ENCODE measurements around the gene GRB2.
"Not testable (repeated sequence)": the region's sequence is repeated elsewhere in the genome, so short reads cannot be mapped to it uniquely, and the experiment has no call there.

Gene GRB2

DNA sequence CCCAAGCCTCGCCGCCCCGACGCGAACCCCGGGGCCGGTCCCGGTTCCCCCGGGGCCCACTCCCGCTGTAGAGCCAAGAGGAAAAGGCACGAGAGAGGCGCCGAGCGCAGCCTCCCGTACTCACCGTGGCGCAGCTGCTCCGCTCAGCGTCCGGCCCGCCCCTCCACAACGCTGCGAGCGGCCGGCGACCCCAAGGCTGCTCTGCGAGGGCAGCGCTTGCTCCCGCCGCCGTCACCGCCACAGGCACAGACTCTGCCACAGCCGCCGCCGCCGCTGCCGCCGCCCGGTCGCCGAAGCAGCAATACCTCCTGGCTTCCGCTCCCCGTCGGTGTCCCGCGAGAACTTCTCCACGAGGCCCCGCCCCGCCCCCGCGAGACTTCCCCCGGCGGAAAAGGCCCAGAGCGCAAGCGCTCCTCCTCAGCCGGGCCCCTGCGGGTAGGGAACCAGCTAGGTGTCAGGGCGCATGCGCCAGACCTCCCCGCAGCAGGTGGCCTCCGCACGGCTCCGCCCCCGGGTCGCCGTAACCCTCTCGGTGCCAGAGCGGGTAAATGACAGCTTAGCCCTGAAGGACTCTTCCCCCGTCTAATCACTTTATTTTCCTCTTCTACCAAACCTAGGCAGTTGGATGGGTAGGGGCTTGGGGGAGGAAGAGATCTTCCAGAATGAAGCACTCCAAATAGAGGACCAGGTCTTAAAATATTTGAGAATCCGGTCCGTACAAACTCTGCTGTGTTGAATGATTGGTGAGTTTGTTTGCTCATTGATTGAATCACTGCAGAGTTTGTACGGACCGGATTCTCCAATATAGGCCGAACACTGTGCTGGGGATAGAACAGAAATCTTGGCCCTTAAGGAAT, at the start of gene GRB2:
Gene GRB2 (minus strand): TSS at position 314 of the 857 bp plus-strand sequence. CDS start 12,050 bp downstream, outside the sequence.
- DNase-seq (ENCODE audit: low read depth in 2 of 2), result peak; percentile 99

DNA sequence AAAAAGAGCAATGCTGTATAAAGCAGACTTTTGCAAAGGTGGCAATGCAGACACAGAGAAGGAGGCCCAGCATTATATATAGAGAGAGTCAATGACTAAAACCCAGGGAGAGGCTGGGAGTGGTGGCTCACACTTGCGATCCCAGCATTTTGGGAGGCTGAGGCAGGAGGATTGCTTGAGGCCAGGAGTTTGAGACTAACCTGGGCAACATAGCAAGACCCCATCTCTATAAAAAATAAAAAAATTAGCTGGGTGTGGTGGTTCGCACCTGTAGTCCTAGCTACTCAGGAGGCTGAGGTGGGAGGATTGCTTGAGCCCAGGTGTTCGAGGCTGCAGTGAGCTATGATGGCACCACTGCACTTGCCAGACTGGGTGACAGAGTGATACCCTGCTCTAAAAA, 49.2 kb upstream of the GRB2 start:
- DNase-seq (ENCODE audit: low read depth in 2 of 2), result not testable (repeated sequence)

DNA sequence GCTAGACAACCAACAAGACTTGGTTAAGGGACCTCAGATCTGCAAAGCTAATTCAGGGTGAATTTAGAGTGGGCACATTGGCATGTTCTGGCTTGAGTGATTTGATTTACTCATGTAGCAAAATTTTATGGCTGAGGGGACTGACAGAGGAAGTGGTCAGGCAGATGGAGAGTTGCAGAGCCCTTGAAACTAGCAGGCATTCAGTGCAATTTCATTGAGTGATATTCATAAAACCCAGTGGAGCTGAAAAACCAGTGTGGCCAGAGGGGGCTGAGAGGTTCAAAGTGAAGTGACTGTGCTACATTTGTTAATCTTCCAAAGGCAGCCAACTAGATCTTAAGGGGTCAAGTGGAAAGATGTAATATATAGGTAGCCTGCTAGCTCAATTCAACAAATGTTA, 48.7 kb upstream of the GRB2 start:
- no peak for DNase-seq (ENCODE audit: low read depth in 2 of 2)

DNA sequence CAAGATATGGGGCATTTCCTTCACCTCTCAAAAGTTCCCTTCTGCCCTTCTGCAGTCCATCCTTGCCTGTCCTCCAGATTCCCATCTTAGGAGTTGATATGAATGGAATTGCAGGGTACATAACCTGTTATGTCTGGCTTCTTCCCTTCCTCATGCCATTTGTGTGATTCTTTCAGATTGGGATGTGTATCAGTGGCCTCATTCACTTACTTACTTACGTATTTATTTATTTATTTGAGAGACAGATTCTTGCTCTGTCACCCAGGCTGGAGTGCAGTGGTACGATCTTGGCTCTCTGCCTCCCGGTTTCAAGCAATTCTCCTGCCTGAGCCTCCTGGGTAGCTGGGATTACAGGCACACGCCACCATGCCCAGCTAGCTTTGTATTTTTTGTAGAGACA, 44.8 kb upstream of the GRB2 start:
- no peak for DNase-seq (ENCODE audit: low read depth in 2 of 2)

DNA sequence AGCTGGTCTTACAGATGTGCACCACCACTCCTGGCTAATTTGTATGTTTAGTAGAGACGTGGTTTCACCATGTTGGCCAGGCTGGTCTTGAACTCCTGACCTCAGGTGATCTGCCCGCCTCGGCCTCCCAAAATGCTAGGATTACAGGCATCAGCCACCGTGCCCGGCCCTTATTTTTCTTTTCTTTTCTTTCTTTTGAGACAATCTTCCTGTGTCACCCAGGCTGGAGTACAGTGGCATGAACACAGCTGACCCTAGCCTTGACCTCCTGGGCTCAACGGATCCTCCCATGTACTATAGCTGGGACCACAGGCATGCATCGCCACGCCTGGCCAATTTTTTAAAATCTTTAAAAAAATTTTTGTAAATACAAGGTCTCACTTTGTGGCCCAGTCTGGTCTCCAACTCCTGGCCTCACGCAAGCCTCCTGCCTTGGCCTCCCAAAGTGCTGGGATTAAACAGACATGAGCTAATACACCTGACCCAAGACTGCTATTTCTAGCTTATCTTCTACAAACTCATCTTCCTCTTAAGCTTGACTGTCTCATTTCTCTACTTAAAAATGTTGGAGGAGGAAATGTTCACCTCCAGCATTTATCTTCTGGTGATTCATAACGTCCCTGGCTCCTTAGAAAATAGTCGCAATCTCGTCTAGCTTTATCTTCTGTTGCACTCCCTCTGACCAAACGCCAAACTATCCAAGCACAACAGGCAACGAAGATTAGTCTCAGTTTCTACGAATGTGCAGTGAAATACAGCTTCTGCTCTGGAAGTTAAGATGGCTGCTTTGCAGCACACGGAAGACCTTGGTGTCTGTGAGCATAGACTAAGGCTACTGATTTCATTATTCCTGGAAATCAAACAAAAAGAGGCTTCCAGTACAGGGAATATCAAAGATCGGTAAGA, 42.7 kb upstream of the GRB2 start:
- DNase-seq (ENCODE audit: low read depth in 2 of 2), result no peak

DNA sequence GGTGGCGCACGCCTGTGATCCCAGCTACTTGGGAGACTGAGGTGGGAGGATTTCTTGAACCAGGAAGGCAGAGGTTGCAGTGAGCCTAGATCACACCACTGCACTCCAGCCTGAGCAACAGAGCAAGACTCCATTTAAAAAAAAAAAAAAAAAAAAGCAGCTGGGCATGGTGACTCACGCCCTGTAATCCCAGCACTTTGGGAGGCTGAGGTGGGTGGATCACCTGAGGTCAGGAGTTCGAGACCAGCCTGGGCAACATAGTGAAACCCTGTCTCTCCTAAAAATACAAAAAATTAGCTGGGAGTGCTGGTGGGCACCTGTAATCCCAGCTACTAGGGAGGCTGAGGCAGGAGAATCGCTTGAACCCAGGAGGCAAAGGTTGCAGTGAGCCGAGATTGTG, 40.4 kb upstream of the GRB2 start:
- DNase-seq (ENCODE audit: low read depth in 2 of 2), result not testable (repeated sequence)

DNA sequence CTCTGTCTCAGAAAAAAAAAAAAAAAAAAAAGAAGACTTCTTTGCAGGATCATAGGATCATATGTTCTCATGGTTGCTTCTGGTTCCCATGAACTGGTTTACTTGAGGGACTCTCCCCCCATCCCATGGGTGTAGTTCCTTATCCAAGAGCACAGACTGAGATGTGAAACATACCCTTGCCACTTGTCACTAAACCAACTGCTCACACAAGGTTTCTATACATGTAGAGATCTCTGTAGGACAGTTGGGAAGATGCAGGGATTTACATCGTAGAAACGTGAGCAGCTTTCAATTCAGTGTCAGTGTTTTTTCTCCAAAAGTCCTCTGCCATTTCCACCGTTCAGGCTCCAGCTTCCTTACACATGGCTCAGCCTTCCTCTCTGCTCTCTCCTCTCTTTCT, 39.8 kb upstream of the GRB2 start:
- no peak for DNase-seq (ENCODE audit: low read depth in 2 of 2)

DNA sequence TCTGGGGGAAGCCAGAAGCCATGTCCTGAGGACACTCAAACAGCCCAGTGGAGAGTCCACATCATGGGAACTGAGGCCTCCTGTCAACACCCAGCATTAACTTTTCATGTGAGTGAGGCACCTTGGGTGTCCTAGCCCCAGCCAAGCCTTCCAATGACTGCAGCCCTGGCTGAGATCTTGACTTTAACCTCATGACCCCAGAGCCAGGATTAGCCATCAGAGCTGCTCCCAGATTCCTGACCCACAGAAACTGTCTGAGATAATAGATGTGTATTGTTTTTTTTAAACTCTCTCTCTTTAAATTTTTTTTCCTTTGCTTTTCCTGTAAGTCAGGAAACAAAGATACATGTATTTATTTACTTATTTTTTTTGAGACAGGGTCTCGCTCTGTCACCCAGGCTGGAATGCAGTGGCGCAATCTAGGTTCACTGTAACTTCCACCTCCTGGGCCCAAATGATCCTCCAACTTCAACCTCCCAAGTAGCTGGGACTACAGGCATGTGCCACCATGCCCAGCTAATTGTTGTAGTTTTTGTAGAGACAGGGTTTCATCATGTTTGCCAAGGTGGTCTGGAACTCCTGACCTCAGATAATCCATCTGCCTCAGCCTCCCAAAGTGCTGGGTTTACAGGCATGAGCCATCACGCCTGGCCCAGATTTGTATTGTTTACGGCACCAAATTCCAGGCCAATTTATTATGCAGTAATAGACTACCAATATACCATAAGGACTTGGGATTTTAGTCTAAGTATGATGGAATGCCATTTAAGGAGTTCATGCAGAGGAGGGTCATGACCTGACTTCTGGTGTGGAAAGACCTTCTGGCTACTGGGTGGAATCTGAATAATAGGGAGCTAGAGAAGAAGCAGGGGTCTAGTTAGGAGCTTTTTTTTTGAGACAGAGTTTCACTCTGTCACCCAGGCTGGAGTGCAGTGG, 37.0 kb upstream of the GRB2 start:
- DNase-seq (ENCODE audit: low read depth in 2 of 2), result no peak

DNA sequence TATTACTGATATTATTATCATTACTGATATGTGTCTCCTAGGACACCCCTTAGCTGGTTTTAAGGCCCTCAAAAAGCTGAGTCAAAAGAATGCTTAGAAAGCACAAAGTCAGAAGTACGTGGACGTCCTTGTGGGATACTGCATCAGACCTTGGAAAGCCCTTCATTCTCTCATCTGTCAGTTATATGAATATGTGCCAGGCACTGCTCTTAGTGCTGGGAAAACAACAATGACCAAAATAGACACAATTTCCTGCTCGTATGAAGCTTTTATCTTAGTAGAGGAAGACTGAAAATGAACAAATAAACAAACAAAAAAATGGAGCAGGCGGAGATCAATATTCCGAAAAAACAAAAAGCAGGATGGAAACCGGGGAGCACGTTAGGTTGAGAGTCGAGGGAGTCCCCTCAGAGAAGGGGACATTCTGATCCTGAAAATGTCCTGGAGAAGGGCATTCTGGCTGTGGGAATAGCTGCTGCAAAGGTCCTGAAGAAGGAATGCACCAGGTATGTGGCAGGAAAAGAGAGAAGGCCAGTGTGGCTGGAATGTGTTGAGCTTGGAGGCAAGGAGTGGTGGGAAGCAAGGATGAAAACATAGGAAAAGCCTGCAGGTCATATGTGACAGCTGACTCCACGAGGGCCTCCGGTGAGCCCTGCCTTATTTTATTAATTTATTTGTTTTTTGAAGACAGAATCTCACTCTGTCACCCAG, 35.4 kb upstream of the GRB2 start:
- DNase-seq (ENCODE audit: low read depth in 2 of 2), result no peak

DNA sequence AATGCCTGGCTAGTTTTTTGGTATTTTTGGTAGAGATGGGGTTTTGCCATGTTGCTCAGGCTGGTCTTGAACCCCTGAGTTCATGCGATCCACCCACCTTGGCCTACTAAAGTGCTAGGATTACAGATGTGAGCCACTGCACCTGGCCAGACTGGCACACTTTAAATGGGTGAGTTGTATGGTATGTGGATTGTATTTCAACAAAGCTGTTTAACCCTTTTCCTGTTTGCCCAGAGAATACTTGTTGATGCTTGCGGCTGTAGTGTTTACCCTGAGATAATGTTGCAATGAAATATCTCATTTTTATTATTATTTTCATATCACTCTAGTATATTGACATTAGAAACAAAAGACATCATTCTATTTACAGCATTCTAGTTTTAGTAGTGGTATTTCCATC, 33.8 kb upstream of the GRB2 start:
- no peak for DNase-seq (ENCODE audit: low read depth in 2 of 2)

DNA sequence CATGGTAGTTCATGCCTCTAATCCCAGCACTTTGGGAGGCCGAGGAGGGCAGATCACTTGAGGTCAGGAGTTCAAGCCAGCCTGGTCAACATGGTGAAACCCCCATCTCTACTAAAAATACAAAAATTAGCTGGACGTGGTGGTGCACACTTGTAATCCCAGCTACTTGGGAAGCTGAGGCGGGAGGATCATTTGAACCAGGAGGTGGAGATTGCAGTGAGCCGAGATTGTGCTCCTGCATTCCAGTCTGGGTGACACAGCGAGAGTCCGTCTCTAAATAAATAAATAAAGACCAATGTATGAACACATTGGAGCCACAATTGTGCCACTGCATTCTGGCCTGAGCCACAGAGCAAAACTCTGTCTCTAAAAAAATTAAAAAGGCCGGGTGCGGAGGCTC, 31.9 kb upstream of the GRB2 start:
- not testable (repeated sequence) for DNase-seq (ENCODE audit: low read depth in 2 of 2)

DNA sequence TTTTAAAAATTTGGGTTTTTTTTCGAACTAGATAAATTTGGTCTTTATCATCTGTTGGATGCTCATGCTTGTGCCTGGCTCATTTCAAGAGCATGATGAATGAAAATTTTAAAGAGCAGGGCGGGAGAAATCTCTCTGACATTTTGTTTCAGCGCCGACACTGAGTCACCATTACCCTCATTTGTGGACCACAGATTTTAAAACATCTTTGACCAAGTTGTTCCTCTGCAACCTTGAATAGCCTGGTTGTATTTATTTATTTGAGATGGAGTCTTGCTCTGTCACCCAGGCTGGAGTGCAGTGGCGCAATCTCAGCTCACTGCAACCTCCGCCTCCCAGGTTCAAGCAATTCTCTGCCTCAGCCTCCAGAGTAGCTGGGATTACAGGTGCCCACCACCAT, 29.0 kb upstream of the GRB2 start:
- DNase-seq (ENCODE audit: low read depth in 2 of 2), result not testable (repeated sequence)

DNA sequence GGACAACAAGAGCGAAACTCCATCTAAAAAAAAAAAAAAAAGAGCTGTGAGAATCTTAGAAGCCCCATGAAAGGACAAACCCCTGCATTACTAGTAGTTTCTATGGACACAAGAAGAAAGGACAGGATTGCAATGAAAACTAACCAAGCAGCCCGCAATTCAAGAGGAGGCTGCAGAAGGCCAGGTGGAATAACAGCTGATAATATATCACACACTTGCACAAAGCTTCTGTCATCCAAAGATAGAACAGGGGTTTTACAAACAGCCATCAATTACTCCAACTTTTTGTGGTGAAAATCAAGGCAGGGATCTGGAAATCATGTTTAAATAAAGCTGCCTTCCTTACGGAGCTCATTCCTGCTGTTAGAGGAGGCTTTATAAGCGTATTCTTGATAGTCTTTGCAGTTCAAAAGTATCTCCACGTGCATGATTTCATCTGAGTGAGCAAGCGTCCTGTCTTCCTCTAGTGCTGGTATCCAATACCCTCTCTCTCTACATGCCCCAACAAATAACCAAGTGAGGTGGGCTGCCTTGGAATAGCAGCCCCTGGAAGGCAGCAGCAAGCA, 27.8 kb upstream of the GRB2 start:
- no peak for DNase-seq (ENCODE audit: low read depth in 2 of 2)

DNA sequence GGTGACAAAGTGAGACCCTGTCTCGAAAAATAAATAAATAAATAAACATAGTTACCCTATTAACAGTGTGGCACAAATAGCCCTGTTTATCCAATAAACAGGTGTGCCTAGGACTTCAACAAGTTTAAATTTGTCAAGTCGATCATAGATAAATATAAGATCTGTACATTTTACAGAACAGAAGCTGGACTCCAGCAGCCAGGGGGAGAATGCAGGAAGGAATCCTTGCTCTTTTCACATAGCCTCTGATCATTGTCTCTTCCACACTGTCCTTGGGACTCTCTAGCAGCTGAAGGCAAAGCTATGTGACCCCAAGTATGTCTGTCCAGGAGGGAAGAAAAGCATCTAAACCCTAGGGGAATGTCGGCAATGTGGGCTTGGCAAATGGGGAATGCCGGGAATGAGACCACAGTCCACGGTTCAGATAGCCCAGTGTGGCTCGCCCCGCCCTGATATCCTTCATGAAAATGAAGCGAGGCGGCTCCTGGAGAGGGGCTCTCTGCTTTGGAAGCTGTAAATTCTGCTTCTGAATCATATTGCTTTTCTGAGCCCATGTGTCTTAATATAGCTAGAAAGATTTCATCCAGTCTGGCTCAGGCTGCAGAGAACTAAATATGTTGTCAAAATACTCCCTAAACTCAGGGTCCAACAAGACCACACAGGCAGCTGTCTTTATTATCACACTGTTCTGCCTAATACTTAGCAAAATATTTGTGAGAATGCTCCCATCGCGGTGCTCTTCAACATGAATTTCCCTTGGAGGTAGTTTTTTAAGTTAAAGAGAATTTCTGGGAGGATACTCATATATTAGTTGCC, 24.9 kb upstream of the GRB2 start:
- DNase-seq (ENCODE audit: low read depth in 2 of 2), result no peak

DNA sequence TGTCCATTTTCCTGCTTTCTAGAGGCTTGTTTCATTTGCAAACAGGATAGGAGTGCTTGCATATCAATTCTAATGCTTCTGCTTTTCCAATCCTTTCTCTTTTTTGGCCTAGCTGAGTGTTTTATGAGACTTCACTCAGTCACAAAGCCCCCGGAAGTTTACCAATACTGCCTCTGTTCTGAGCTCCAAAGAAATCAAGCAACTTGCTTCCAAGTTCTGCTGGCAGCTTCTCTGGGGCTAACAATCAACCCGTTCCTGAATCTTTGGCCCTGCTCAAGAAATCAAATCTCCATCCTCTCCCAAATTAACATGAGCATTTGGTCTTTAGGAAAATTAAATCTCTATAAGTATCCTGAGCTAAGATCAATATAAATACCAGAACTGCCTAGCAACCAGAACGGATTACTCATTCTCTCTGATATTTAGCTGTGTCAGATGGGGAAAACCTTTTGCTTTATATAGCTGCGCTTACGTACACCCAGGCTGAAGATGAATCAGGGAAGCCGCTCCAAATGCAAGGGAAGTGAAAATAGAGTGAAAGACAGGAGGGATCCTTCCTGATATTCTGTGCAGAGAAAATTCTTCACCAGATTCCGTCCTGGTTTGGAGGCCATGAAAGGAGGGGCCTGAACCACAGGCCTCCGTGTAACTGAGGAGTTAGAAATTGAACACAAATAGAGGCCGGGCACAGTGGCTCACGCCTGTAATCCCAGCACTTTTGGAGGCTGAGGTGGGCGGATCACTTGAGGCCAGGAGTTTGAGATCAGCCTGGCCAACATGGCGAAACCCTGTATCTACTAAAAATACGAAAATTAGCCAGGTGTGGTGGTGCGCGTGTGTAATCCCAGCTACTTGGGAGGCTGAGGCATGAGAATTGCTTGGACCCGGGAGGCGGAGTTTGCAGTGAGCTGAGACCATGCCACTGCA, 23.3 kb upstream of the GRB2 start:
- DNase-seq (ENCODE audit: low read depth in 2 of 2), result no peak

DNA sequence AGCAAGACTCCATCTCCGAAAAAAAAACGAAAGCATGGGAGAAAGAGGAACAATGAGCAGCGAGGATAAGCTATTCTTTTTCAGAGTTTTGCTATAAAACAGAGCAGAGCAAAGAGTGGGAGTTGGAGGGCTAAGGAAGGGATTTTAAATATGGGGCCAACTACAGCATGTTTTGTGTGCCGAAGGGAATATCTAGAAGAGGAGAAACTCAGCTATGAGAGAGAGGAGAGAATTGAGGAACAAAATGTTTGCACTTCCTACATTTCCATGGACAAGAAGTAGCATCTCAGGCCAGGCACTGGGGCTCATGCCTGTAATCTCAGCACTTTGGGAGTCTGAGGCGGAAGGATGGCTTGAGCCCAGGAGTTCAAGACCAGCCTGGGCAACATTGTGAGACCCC, 13.1 kb upstream of the GRB2 start:
- DNase-seq (ENCODE audit: low read depth in 2 of 2), result no peak

DNA sequence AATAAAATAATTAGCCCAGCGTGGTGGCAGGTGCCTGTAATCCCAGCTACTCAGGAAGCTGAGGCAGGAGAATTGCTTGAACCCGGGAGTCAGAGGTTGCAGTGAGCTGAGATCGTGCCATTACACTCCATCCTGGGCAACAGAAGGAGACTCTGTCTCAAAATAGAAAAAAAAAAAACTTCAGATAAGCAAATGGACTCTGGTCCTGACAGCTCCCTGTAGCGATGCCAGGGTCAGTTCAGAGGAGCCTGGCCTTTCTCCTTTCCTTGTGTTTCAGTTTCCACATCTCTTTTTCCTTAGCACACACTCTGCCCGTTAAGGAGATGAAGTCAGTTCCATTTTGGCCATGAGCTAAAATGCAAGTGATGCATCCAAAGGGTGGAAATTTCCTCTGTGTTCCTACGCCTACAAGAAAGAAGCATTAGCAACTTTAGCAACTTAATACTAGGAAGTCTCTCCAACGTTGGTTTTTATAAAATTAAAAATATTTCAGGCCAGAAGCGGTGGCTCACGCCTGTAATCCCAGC, 11.6 kb upstream of the GRB2 start:
- DNase-seq (ENCODE audit: low read depth in 2 of 2), result no peak

DNA sequence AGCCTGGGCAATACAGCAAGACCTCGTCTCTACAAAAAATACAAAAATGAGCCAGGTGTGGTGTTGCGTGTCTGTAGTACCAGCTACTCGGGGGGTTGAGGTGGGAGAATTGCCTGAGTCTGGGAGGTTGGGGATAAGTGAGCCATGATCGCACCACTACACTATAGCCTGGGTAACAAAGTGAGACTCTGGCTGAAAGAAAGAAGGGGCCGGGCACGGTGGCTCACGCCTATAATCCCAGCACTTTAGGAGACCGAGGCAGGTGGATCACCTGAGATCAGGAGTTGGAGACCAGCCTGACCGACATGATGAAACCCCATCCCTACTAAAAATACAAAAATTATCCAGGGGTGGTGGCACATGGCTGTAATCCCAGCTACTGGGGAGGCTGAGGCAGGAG, 10.5 kb upstream of the GRB2 start:
- DNase-seq (ENCODE audit: low read depth in 2 of 2), result no peak
